Endometrium (tissue), 2 donors: ENCODE measurements around the gene PLPP3.

Experiments used
- FAIRE-seq: peaks from 2 replicates; lab custom pipeline; 2012; peaks lifted over from hg19 to GRCh38; lab: Jason Lieb, UNC
- donor health status: control.
- donor health status: control.

The PLPP3 gene

GRCh38 chr1:56520016-56520601, 59.3 kb downstream of the PLPP3 start:
- no peak for FAIRE-seq

GRCh38 chr1:56517404-56518130, 61.8 kb downstream of the PLPP3 start:
- FAIRE-seq: no peak

DNA sequence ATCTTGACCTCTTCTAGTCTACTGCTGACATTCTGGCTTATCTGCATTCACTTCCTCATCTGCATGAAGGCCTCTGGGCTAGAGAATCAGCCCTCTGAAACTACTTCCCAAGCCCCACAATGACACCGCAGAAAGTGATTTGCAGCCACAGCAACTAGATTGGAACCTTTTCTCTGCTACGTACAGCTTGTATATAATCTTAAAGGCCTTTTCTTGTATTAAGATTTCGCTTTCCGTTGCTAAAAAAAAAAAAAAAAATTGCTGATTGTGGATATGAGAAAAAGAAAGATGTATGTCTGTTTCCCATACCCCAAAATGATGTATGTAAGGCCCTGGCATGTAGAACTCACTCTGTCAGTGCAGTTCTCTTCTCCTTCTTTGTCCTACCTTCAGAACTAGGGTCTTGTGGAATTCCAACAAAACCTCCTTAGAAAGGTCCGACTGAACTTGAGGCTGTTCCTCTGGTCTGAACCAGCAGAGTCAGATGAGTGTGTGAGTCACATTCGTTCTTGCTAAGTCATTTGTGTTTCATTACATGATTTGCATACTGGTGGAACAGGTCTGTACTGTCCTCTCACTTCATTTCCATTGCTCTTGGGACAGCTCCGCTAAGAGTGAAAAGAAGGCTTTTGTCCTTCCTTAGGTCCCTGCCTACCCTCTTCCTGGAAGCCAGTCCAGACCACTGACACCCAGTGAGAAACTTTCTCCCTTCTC, 62.7 kb downstream of the PLPP3 start:
- FAIRE-seq: no peak

GRCh38 chr1:56515898-56516538, 63.3 kb downstream of the PLPP3 start:
- FAIRE-seq: no peak

- FAIRE-seq: no peak
Measured at GRCh38 chr1:56512724-56513494, 66.5 kb downstream of the PLPP3 start.

GRCh38 chr1:56511766-56512165, 67.6 kb downstream of the PLPP3 start:
- FAIRE-seq: no peak

DNA sequence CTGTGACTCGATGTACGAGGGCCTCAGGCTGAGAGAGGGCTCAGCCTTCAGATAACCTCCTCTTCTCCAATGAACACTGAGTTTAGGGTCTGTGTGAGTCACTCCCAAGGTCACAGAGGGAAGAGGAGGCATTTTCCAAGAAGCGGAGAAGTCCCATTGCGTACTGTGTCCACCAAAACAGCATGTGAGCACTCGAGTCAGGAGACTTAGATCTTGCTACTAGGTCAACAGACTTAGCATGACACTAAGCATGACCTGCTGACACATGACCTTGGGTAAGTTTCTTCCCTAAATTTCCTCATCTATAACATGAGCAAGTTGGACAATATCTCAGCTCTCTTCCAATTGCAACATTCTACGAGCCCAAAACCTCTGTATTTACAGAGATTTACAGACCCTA, 68.0 kb downstream of the PLPP3 start:
- no peak for FAIRE-seq

DNA sequence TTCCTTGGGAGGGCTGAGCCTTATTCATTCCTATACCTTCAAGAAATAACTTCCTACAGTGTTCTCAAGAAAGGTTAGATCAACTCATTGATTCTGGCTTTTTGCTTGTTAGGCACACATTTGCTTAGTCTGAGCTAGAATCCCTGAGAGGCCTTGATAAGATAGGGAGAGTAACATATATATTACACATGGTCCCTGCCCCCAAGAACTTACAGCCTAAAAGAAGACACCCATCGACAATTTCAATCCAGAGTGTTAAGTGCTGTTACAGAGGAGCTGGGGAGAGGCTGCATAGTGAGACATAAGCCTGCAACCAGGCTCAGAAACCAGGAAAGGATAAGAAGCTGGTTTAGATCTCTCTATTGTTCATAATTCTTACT, 68.7 kb downstream of the PLPP3 start:
- FAIRE-seq: no peak

GRCh38 chr1:56509713-56510641, 69.4 kb downstream of the PLPP3 start:
- no peak for FAIRE-seq

- no peak for FAIRE-seq
Measured at GRCh38 chr1:56508523-56508983, 70.8 kb downstream of the PLPP3 start.

- FAIRE-seq: no peak
Measured at GRCh38 chr1:56507925-56508522, 71.3 kb downstream of the PLPP3 start.

DNA sequence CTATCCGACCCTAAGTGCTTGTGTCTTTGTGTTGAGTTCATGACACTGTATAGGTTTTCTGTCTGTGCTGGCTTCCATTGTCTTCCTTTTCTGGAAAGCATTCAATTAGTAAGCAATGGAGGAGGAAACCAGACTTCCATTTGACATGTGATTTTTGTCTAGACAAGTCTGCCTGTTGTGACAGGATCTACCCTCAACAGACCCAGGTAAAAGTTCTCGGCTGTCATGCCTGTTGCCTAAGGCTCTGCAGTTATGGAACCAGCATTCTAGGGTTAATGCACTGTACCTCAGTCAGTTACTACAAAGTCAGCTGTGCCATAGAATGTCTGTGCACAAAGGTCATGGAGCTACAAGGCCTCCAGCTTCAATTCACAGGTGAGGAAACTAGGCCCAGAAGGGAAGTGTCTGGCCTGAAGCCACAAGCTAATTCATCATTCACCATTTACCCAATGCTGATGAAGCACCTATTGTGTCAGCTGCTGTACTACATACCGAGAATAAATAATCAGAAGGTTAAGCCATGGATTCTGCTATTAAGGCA, 72.3 kb downstream of the PLPP3 start:
- FAIRE-seq: no peak

DNA sequence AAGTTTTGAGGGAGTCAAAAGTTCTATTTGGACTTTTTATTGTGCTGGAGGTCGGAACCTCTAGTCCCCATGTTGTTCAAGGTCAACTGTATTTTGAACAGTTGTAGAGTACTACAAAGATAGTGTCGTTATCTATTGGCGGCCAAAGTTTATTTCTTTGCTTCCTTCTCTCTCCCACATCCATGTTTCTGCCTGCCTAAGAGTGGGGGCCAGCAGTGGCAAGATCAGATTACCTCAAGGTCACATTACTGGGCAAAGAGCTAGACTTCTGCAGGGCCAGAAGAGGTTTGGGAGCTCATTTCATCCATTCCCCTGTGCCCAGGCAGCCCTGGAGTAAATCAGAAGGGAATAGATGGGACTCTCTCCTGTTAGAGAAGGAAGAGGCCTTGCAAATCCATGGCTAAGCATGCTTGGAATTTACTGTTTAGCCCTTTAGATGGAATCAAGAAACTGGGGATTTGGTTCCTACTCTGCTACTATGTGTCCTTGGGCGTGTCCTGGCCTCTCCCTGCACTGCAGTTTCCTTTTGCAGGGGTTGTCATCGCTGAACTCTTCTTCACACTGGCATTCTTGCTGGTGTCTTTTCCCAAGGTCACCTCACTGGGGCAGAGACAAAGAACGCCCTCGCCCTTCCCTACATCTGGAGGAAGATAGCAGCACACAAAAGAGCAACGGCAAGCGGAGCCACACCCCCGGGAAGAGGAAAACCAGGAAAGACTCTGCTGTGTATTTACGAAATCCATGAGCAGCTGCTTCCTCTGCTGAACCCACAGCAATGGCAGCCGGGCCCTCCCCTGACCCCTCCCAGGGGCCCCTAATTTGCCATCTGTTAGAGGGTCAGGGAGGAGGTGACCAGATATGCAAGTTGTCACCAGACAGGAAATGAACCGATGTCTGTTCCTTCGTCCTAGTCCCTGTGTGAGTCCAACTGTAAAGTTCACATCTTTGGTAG, 73.3 kb downstream of the PLPP3 start:
- FAIRE-seq: no peak

DNA sequence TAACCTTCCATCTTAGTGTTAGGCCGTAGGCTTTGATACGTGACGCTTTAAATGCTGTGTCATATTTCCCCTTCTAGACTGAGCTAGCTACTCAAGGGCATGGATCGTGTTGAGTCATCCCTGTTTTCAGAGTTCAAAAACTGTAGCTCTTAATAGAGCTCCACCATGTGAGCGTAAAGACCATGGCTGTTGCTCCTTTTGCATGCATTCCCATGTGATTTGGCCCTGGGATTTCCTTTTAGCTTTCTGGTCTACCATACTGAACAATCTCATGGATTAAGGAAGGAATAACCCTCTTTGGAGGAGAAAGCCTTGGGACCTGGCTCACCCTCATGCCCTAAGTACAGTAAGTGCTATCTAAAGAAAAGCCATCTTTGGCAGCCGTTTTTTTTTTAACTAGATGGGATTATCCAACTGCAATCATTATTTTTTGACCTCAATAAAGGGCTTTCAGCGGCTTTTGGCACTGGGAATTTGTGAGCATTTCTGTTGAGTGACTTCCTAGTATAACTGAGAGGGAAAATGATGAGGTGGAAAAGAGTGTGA, 76.6 kb downstream of the PLPP3 start:
- FAIRE-seq: no peak

GRCh38 chr1:56501888-56502287, 77.5 kb downstream of the PLPP3 start:
- FAIRE-seq: no peak

DNA sequence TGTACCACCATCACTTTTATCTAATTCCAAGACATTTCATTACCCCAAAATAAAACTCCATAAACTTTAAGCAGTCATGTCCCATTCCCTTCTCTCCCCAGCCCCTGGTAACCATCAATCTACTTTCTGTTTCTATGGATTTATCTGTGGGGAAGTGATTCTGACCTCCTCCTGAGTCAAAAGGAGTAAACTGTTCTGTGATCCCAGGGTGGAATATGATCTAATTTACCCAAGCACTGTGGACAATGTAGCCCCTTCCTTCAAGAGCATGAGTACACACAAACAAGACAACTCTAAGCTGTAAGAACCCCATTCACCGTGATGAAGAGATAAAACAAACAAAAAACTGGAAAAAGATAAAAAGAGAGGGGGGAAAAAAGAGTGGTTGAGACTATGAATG, 77.9 kb downstream of the PLPP3 start:
- FAIRE-seq: no peak

GRCh38 chr1:56496821-56497772, 82.3 kb downstream of the PLPP3 start:
- FAIRE-seq: no peak

- FAIRE-seq: no peak
Measured at GRCh38 chr1:56496158-56496557, 83.2 kb downstream of the PLPP3 start.
